HG02759 (cell line): Measurements from ENCODE around the gene ZNF473.
A peak's percentile ranks its signal among the peaks of the same experiment; 100 is the strongest.

Experiments used
- ATAC-seq: cut with Tn5 transposase; IDR thresholded peaks from one replicate; pipeline ENCODE4 v1.9.1; 2021; ENCODE audit warnings: mild to moderate bottlenecking, moderate library complexity; ENCODE audit not compliant: unreplicated experiment

ZNF473 gene

GRCh38 chr19:50003254-50003788 is 22.5 kb upstream of the ZNF473 start:
- ATAC-seq, result no peak

DNA sequence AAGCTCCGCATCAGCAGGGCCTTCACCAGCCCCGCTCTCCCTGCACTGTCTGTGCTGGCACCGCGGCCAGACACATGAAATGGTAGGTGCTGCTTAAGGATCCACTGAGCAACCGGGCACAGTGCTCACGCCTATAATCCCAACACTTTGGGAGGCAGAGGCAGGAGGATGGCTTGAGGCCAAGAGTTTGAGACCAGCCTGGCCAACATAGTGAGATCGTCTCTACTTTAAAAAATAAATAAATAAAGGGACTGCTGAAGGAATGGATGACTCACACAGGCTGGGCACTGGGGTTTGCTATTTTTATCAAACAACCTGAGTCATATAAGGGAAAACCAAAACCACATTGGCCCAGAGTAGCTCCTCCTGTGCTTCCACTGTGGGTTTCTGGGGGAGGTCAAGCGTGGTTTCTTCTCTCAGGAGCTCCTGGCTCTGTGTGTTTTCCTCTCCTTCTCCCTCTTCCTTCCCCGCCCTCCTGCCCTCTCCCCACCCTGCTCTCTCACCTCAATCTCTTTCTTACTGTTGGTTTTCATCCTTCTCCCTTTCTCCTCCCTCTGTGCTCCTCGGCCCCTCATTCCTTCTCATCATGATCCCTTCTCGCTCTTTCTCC is 21.9 kb upstream of the ZNF473 start:
- ATAC-seq, result no peak

DNA sequence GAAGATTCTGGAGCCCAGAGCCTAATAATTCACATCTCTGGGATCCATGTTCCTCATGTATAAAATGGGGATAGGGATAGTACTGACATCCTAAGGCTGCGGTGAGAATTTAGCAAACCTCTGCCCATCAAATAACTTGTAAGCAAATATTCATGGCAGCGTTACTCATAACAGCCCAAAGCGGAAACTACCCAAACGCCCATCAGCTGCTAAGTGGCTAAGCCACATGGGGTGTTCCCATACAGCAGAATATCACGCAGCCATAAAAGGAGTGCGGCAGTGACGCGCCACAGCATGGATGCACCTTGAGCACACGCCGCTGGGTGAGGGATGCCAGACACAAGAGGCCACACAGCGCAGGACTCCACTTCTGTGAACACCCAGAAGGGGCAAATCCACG is 20.4 kb upstream of the ZNF473 start:
- ATAC-seq, result no peak

DNA sequence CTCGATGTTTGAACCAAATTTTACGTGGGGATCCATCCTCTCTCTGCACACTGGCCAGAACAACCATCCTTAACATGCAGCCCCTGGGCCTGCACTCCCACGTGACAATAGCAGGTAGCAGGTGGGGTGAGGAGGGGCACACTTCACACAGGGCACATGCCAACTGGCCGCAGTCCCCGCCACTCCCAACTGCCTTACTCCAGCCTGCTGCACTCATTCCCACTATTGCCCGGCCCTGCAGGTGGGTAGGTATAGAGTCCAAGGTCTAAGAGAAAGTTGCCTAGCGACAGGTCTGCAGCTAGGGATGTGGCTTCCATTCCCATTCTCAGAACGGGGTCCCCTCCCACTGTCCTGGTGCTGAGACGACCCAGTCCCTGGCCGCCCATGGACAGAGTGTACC is 18.6 kb upstream of the ZNF473 start:
- no peak for ATAC-seq

DNA sequence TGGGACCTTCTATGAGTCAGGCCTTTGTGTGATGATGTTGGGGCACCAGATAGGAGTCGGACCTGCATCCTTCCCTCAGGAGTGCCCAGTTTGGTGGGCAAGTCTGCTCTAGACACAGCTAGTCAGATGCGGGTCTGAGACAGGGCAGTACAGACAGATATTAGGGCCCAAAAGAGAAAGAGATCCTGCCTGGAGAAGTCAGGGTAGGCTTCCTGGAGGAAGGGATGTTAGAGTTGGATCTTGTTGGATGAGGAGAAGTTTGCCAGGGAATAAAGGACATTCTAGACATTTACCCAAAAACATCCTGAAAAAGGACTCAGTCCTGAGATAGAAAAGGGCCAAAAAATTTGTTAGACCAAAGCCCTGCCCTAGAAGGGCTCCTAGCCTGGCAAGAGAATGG is 17.9 kb upstream of the ZNF473 start:
- ATAC-seq, result no peak

DNA sequence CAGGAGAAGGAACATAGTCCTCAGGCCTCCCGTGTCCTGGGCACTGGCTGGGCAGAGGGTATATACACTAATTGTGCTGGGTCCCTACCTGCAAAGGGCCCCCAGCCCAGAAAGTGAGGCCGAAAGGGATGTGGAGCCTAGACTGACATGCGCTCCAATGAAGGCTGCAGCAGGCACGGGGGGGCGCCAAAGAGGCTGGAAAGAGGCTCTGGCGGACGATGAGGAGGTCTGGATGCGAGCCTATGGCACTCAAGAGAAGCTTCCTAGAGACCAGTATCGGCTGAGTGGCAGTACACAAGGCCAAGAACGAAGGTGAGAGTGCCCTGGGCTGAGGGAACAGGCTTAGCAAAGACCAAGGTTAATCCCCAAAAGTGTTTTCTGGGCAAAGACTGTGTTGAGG is 17.3 kb upstream of the ZNF473 start:
- ATAC-seq, result no peak

DNA sequence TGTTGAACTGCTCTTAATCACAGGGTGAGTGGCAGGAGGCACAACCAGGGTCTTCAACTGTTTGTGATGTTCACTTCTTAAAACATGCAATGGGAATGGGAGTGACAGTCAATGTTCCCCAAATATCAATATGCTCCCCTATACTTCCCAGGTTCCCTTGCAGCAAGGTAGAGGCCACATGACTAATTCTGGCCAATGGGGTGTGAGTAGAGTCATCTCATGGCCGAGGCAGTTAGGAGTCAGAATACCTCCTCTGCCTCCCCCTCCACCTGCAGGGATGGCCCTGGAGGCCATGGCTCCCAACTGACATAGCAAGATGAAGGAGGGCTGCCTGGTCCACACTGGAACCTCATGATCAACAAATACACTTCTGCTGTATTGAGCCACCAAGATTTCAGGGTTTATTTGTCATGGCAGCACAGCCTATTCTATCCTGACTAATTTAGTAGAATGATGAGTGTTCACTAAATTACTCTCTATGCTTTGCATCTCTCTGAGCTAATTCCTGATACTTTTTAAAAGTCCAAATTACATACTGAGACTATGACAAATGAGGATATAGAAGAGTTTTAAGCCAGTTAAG is 9.5 kb upstream of the ZNF473 start:
- ATAC-seq, result no peak

GRCh38 chr19:50020481-50020880 is 5.3 kb upstream of the ZNF473 start:
- ATAC-seq, result no peak

- ATAC-seq, result no peak
These were observed 3.0 kb upstream of the ZNF473 start for GRCh38 chr19:50022823-50023222.

DNA sequence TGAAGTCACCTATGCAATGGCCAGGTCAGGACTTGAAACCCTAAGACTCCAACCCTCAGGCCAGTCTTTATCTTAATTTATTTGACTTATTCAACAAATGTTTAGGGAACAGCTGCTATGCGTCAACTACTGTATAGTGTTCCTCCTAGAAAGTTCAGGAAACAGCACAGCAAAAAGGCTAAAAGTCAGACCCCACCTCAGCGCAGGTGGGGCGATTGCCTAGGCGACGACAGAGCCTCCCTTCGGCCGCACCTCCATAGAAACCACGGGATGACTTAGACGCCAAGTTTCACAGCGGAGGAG is 1.1 kb upstream of the ZNF473 start:
- no peak for ATAC-seq

- ATAC-seq, result peak; percentile 84
These were observed 597 bp upstream of the ZNF473 start, which contains the start of gene VRK3 for GRCh38 chr19:50025022-50025793. Gene VRK3, minus strand, starts transcription at chr19:50025372. Its CDS starts 9,210 bp downstream, at chr19:50016162.

- no peak for ATAC-seq
These were observed 723 bp downstream of the ZNF473 start for GRCh38 chr19:50026550-50026906.

- ATAC-seq, result no peak
These were observed 4.4 kb downstream of the ZNF473 start for GRCh38 chr19:50030225-50030624.

DNA sequence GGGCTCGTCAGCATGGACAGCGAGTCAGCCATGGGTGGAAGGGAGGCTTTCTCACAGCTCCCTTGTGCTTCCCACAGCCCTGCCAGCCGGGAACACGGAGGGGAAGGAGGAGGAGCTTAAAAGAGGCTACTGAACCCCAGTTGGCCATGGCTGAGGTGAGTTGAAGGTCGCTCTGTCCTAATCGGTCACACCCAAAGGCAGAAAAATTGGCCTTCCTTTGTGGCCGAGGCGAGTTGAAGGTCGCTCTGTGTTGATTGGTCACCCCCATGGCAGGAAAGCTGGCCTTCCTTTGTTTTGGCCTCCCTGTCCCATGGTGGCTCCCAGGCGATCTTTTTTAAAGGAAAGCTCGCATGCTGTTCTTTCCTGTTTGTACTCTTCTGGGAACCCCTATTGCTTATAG is 5.1 kb downstream of the ZNF473 start:
- no peak for ATAC-seq

- no peak for ATAC-seq
These were observed 11.1 kb downstream of the ZNF473 start for GRCh38 chr19:50036908-50037307.

- no peak for ATAC-seq
These were observed 14.2 kb downstream of the ZNF473 start for GRCh38 chr19:50039968-50040367.

GRCh38 chr19:50040967-50041366 is 15.2 kb downstream of the ZNF473 start:
- no peak for ATAC-seq

DNA sequence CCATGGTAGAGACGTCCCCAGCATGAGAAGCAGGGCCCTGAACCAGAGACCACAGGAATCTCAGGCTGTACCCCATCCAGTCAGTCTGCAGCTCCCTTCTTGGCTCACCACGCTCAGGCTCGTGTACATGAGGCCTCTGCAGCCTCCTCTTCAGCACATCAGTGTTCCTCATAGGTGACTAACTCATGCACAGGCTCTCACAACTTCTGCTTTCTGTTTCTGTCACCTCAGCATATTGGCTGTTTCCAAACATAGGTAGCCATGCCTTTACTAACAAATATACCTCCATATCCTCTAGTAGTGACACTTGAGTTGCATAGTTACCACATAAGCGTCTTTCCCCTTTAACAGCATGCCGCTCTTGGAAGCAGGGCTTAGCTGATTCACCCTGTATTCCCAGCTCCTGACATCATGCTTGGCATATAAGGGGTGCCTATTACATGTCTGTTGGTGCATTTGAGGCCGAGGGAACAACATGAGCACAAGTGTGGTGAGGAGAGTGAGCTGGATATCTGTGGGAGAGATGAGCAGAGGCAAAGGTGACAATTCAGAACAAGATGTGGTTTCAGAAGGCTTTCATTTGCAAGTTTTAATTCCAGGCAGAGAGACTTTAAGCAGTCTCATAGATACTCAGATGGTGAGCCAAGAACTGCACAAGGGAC is 16.7 kb downstream of the ZNF473 start:
- no peak for ATAC-seq

DNA sequence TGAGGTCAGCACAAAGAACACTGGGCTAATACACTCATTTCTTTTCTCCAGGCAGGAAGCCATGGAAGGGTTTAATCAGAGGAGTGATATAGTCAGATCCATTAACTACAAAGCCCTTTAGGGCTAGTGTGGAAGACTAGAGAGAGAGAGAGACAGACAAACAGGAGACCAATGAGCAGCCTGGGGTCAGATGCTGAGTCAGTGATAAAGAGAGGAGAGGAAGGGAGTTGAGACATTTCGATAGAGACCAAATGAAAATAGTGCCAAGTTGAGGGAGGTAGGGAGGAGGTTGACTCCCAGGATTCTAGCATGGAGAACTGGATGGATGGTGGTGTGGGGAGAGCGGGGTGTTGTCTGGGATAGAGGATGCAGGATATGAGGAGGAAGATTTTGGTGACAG is 18.2 kb downstream of the ZNF473 start:
- ATAC-seq, result no peak

DNA sequence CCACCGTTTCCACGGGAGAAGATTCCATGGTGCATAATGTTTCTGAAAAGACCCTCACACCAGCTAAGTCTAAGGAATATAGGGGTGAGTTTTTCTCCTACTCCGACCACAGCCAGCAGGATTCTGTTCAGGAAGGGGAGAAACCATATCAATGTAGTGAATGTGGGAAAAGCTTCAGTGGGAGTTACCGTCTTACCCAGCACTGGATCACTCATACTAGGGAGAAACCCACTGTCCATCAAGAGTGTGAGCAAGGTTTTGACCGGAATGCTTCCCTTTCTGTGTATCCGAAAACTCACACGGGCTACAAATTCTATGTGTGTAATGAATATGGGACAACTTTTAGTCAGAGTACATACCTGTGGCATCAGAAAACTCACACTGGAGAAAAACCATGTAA is 19.1 kb downstream of the ZNF473 start:
- ATAC-seq, result no peak

- ATAC-seq, result no peak
These were observed 21.1 kb downstream of the ZNF473 start for GRCh38 chr19:50046649-50047503.
